T1000 (cell line): Measurements from ENCODE around the gene CYP3A7.
"Not testable (repeated sequence)": the region's sequence is repeated elsewhere in the genome, so short reads cannot be mapped to it uniquely, and the experiment has no call there.

Experiments used
- DNase-seq: peaks from one replicate; lab custom pipeline; 2025; ENCODE audit warnings: mixed read lengths; lab: John Stamatoyannopoulos, UW

Gene CYP3A7

DNA sequence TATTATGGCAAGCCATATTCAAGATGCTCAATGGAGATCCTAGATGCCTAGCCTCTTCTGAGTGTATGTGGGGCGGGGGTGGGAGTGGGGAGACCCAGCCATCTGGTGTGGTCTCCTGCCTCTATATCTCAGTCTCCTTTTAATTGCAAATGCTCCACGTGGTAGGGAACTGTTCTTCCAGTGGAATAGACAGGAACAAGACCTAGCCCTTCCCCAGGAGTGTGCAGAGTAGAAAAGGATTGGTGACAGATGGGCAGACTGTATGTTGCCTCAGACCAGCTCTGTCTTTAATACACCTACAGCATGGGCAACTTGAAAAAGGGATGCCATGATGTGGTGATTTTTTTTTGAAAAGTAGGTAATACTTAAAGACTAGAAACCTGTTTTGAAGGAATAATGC lies 67.8 kb downstream of the CYP3A7 start:
- no peak for DNase-seq

DNA sequence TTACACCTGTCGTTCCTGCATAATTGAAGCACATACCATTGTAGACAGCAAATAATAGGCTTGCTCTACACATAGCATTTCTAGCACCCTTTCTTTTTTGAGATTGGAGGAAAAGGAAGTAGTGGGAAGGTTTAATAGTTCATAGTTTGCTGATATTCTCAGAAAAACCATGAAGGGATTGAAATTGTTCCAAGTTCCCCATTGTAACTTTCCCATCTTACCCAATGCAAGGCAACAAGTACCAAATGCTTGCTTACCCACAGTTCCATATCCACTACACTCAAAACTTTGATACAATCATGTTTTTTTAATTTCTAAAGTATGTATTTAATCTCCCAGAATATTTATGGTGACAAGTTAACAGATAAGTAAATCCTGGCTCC lies 69.0 kb downstream of the CYP3A7 start:
- DNase-seq: no peak

DNA sequence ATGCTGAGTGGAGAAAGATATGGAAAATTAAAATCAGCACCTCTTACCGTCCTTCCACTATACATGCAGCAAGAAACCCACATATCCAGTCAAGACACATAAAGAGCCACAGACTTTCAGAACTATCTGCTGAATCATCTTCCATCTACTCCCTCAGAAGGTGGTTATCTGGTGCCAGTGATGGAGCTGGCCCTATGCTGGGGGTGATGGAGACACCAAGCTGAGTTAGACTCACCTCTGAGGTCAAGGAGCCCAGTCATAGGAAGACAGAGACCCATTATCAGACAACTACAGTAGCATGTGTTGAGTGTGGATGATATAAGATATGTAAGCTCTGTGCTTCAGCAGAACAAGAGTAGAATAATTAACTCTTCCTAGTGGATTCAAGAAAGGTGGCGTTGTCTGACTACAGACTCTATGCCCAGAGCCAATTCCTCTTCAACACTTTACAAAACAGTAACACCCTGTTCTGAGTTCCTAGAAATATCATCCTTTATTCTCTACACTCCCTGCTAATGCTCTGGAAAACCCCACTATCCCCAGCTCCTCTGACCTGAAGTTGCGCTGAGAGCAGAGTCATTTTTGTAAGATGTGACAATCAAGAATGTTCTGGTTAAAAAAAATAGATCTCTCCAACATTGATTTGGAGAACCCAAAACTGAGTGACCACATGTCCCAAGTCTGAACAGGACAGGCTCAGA lies 69.5 kb downstream of the CYP3A7 start:
- no peak for DNase-seq

DNA sequence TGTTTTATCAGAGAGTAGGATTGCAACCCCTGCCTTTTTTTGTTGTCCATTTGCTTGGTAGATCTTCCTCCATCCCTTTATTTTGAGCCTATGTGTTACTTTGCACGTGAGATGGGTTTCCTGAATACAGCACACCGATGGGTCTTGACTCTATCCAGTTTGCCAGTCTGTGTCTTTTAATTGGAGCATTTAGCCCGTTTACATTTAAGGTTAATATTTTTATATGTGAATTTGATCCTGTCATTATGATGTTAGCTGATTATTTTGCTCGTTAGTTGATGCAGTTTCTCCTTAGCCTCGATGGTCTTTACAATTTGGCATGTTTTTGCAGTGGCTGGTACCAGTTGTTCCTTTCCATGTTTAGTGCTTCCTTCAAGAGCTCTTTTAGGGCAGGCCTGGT lies 77.1 kb downstream of the CYP3A7 start:
- DNase-seq: not testable (repeated sequence)
